ENCODE results near the gene DMRTC1B. TPM values are rescaled to one million over a fixed set of nuclear protein-coding genes. Genes with fewer than 3 reads are reported as not detected.
"Not testable (repeated sequence)": the region's sequence is repeated elsewhere in the genome, so short reads cannot be mapped to it uniquely, and the experiment has no call there.

Gene DMRTC1B
- total RNA-seq, 4 donors from 2014 or later: not detected

DNA sequence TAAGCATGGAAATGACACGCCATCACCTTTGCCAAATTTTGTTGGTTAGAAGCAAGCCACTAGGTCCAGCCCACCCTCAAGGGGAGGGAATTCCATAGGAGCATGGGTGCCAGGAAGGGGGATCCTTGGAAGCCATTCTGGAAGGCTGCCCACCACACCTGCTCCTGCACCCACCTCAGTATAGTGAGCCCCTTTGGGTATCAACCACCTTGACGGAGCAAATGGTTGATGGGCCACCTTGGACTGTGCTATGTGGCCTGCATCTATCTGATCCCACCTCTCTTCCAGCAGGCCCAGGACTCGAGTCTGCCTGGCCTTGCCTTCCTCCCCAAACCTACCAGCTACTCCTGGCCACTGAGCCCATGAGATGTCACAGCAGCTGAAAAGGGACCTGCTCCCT is 13.7 kb downstream of the DMRTC1B start:
- H3K27me3 ChIP-seq, DNase-seq, H3K27ac ChIP-seq, H3K4me1 ChIP-seq, H3K36me3 ChIP-seq, H3K4me3 ChIP-seq, H3K9me3 ChIP-seq: not testable (repeated sequence)

DNA sequence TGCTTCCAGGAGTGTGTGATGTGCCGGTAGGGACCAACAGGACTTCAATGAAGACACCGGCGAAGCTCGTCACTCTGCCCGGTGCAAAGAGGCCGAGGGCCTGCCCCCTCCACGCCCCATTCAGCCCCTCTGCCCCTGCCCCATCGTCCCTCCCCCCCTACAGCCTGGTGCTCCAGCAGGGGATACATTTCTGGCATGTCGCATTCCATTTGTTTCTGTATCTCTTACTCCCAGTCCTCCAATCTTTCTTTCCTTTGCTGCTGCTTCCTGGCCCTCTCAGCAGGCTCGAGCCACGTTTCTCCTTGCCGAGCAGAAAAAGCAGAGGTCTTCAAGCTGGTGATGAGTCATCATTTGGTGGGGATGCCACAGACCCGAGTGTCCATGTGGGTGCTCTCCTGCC is 31.4 kb downstream of the DMRTC1B start, which contains the start of gene FAM236D:
Gene FAM236D, minus strand, starts transcription at position 101 of the 400 bp plus-strand sequence. Its CDS starts 100 bp downstream, at position 1.
- not testable (repeated sequence) for H3K4me1 ChIP-seq, H3K36me3 ChIP-seq, H3K27ac ChIP-seq, DNase-seq, H3K4me3 ChIP-seq, H3K9me3 ChIP-seq, H3K27me3 ChIP-seq

- not testable (repeated sequence) for H3K27ac ChIP-seq, H3K36me3 ChIP-seq, H3K4me3 ChIP-seq, H3K27me3 ChIP-seq, DNase-seq, H3K4me1 ChIP-seq, H3K9me3 ChIP-seq
These were observed 54.0 kb downstream of the DMRTC1B start for GRCh38 chrX:72830701-72831100.

GRCh38 chrX:72837532-72837931 is 60.8 kb downstream of the DMRTC1B start:
- H3K9me3 ChIP-seq, H3K4me1 ChIP-seq, H3K36me3 ChIP-seq, H3K4me3 ChIP-seq, DNase-seq, H3K27me3 ChIP-seq, H3K27ac ChIP-seq: not testable (repeated sequence)

DNA sequence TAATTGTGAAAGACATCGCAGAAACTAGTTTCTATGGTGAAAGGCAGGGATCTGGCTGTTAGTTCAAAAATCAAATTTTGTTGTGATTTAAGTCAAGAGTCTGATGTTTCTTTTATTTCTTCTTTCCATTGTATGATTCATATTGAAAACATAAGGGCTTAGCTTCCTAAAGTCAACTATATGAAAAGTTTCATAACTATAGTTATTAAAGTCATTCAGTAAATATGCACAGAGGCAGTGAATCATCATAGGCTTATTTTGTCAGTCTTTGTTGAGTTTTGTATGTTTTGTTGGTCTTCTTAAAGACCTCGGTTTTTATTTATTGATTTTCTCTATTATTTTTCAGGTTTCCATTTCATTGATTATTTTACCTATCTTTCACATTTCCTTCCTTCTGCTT is 106.2 kb downstream of the DMRTC1B start:
- DNase-seq, H3K4me3 ChIP-seq, H3K27me3 ChIP-seq, H3K27ac ChIP-seq, H3K36me3 ChIP-seq, H3K9me3 ChIP-seq, H3K4me1 ChIP-seq: not testable (repeated sequence)

GRCh38 chrX:72889740-72890139 is 113.0 kb downstream of the DMRTC1B start:
- not testable (repeated sequence) for H3K36me3 ChIP-seq, H3K4me1 ChIP-seq, DNase-seq, H3K27me3 ChIP-seq, H3K27ac ChIP-seq, H3K9me3 ChIP-seq, H3K4me3 ChIP-seq

Small RNAs within 50 kb of the gene (small RNA-seq; reads per million reads assigned to genes)
- gene RNU1-112P: 0 reads per million in 2 donors

Other genes with a start within 250 kb of the DMRTC1B start
- 10 to 100 TPM; 24.2 to 48.9 (median 46.0) TPM for gene HDAC8, start 204.0 kb upstream of the DMRTC1B start, total RNA-seq
- gene PHKA1, start 62.6 kb upstream of the DMRTC1B start, total RNA-seq: 1 to 10 TPM; 2.5 to 6.3 (median 4.4) TPM
- gene FAM236B, start 5.8 kb downstream of the DMRTC1B start, total RNA-seq: not detected
- gene FAM236D, start 31.3 kb downstream of the DMRTC1B start, total RNA-seq: not detected
- gene FAM236C, start 135.7 kb downstream of the DMRTC1B start, total RNA-seq: not detected
- not detected for gene FAM236A, start 161.3 kb downstream of the DMRTC1B start, total RNA-seq
- not detected for gene DMRTC1, start 166.9 kb downstream of the DMRTC1B start, total RNA-seq
- gene PABPC1L2B, start 226.0 kb downstream of the DMRTC1B start, total RNA-seq: not detected

All from Peyer's patch (tissue), 4 donors.